ENCODE measurements around the gene USP12.

Gene USP12

GRCh38 chr13:27200413-27201070, 28.9 kb upstream of the USP12 start:
- no peak for DNase-seq
- Mint-ChIP-seq H3K27me3 (ENCODE audit: low read depth, poor library complexity) (peaks cover 14% of the 10 kb centered on the region), H3K4me1 (peaks cover 24% of the 10 kb centered on the region), H3K4me3 (no peak overlapping the region), H3K36me3 (ENCODE audit: low read depth) (no peaks in the 10 kb centered on the region), H3K9me3 (peaks cover 11% of the 10 kb centered on the region), H3K27ac (no peak overlapping the region)
- no peak for TF ChIP-seq CTCF (IDR thresholded peaks at IDR 0.05)

- H3K27me3 Mint-ChIP-seq (ENCODE audit: low read depth, poor library complexity): peaks cover 15% of the 10 kb centered on the region
- peaks cover 11% of the 10 kb centered on the region for H3K9me3 Mint-ChIP-seq
- no peak overlapping the region for H3K27ac Mint-ChIP-seq
- H3K36me3 Mint-ChIP-seq (ENCODE audit: low read depth): no peaks in the 10 kb centered on the region
- no peak for DNase-seq
- peaks cover 24% of the 10 kb centered on the region for H3K4me1 Mint-ChIP-seq
- TF ChIP-seq CTCF (IDR thresholded peaks at IDR 0.05): no peak
- no peak overlapping the region for H3K4me3 Mint-ChIP-seq
Measured at GRCh38 chr13:27199696-27200095, 28.1 kb upstream of the USP12 start.

- TF ChIP-seq CTCF (IDR thresholded peaks at IDR 0.05): no peak
- H3K9me3 Mint-ChIP-seq: peaks cover 11% of the 10 kb centered on the region
- no peak for DNase-seq
- H3K4me1 Mint-ChIP-seq: peaks cover 24% of the 10 kb centered on the region
- H3K27me3 Mint-ChIP-seq (ENCODE audit: low read depth, poor library complexity): peaks cover 15% of the 10 kb centered on the region
- no peak overlapping the region for H3K27ac Mint-ChIP-seq
- H3K4me3 Mint-ChIP-seq: no peak overlapping the region
- no peaks in the 10 kb centered on the region for H3K36me3 Mint-ChIP-seq (ENCODE audit: low read depth)
Measured at GRCh38 chr13:27199211-27199610, 27.6 kb upstream of the USP12 start.

- peaks cover 11% of the 10 kb centered on the region for H3K9me3 Mint-ChIP-seq
- no peak for TF ChIP-seq CTCF (IDR thresholded peaks at IDR 0.05)
- H3K4me3 Mint-ChIP-seq: no peak overlapping the region
- no peaks in the 10 kb centered on the region for H3K36me3 Mint-ChIP-seq (ENCODE audit: low read depth)
- peaks cover 10% of the 10 kb centered on the region for H3K4me1 Mint-ChIP-seq
- DNase-seq: no peak
- no peak overlapping the region for H3K27ac Mint-ChIP-seq
- H3K27me3 Mint-ChIP-seq (ENCODE audit: low read depth, poor library complexity): peaks cover 16% of the 10 kb centered on the region
Measured at GRCh38 chr13:27194895-27195764, 23.5 kb upstream of the USP12 start.

GRCh38 chr13:27194209-27194608, 22.6 kb upstream of the USP12 start:
- DNase-seq: no peak
- Mint-ChIP-seq H3K36me3 (ENCODE audit: low read depth) (no peaks in the 10 kb centered on the region), H3K27ac (no peak overlapping the region), H3K4me3 (no peak overlapping the region), H3K4me1 (peaks cover 5% of the 10 kb centered on the region), H3K27me3 (ENCODE audit: low read depth, poor library complexity) (peaks cover 20% of the 10 kb centered on the region), H3K9me3 (peaks cover 11% of the 10 kb centered on the region)
- no peak for TF ChIP-seq CTCF (IDR thresholded peaks at IDR 0.05)

All from nephron progenitor cell (in vitro differentiated cells).